Measurements from ENCODE around the gene ANO8. TPM values are rescaled to one million over a fixed set of nuclear protein-coding genes. Genes with fewer than 3 reads are reported as not detected.

ANO8 gene
- total and polyA plus RNA-seq, 2 of the 13 experiments (the other 11 are each of a cell fraction or from before 2014, with no cell fraction given) = 1.8 to 3.5 TPM

DNA sequence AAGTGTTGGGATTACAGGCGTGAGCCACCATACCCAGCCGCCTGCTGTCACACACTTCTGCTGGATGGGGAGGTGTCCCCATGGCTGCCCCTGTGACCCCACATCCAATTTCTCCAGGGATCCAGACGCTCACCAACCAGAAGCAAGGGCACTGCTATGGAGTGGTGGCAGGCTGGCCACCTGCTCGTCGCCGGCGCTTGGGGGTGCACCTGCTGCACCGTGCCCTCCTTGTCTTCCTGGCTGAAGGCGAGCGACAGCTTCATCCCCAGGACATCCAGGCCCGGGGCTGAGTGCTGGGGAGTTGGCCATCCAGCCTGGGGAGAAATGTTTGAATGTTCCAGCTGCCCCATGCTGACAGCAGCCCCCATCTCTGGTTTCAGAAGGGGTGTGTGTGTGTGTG is 48.4 kb downstream of the ANO8 start:
- intact Hi-C loops (cut with micrococcal nuclease; ENCODE audit: unreplicated experiment) (no loop called here), in situ Hi-C loops (cut with HindIII; ENCODE audit: extremely low pct_ligation_motif_present, low pct_unique_long_range_greater_than_20kb) (no loop called here)
- H3K79me2 ChIP-seq (ENCODE audit: insufficient read depth, low read length) = no peaks in the 10 kb centered on the region
- WGBS (ENCODE audit: low lambda C conversion rate) = 96% methylated on average over 10 of the region's 11 CpGs
- H3K36me3 ChIP-seq (replicated peaks in 1 of 2; ENCODE audit: control insufficient read depth in 1 of 2, insufficient read depth in 2 of 2, low read length in 2 of 2) = no peaks in the 10 kb centered on the region
- H3K9me3 ChIP-seq (ENCODE audit: low read length) = no peaks in the 10 kb centered on the region
- H3K4me1 ChIP-seq (ENCODE audit: insufficient read depth, low read length) = 0 out of 2 replicates have a peak, but pooled peaks cover 6% of the 10 kb centered on the region
- H3K9ac ChIP-seq (ENCODE audit: insufficient read depth, low read depth, low read length) = no peak overlapping the region
- no peak for ATAC-seq
- ChIA-PET POLR2A (interaction anchor here (1.4 kb wide), 1 partner anchor 19 kb away, joined by 4 read pairs; the partner anchor contains the start of gene BABAM1), CTCF (ENCODE audit: low intra/inter-chr PET ratio, low total read pairs) (no interaction called here)
- no peak overlapping the region for H3K4me2 ChIP-seq (ENCODE audit: low read depth, low read length)
- TF ChIP-seq TCF12 (IDR thresholded peaks at IDR 0.05) (no peak), TCF12 (CRISPR knock-in tag; IDR thresholded peaks at IDR 0.05) (no peak), ZNF772 (CRISPR knock-in tag; IDR thresholded peaks at IDR 0.05) (no peak), EP300 (IDR thresholded peaks at IDR 0.05; ENCODE audit: low read depth in 2 of 2, low read length in 2 of 2) (no peak), EP300 (CRISPR knock-in tag; IDR thresholded peaks at IDR 0.05; ENCODE audit: borderline replicate concordance) (no peak), TEAD3 (CRISPR knock-in tag; optimal IDR thresholded peaks at IDR 0.05; ENCODE audit: borderline replicate concordance) (no peak), ZNF790 (CRISPR knock-in tag; IDR thresholded peaks at IDR 0.05; ENCODE audit: borderline replicate concordance) (no peak), ZNF652 (CRISPR knock-in tag; IDR thresholded peaks at IDR 0.05; ENCODE audit: borderline replicate concordance, low read depth) (no peak), ZNF619 (CRISPR knock-in tag; IDR thresholded peaks at IDR 0.05) (no peak), MAFF (IDR thresholded peaks at IDR 0.05; ENCODE audit: low read depth, low read length) (no peak), MIXL1 (CRISPR knock-in tag; IDR thresholded peaks at IDR 0.05) (no peak), ZNF615 (CRISPR knock-in tag; IDR thresholded peaks at IDR 0.05; ENCODE audit: borderline replicate concordance) (no peak), GATAD1 (CRISPR knock-in tag; IDR thresholded peaks at IDR 0.05) (no peak), ADNP (CRISPR knock-in tag; IDR thresholded peaks at IDR 0.05) (no peak), ZNF562 (CRISPR knock-in tag; IDR thresholded peaks at IDR 0.05; ENCODE audit: borderline replicate concordance) (no peak), ARHGAP35 (CRISPR knock-in tag; IDR thresholded peaks at IDR 0.05; ENCODE audit: borderline replicate concordance) (no peak)
- TF ChIP-seq, protein P1, sequence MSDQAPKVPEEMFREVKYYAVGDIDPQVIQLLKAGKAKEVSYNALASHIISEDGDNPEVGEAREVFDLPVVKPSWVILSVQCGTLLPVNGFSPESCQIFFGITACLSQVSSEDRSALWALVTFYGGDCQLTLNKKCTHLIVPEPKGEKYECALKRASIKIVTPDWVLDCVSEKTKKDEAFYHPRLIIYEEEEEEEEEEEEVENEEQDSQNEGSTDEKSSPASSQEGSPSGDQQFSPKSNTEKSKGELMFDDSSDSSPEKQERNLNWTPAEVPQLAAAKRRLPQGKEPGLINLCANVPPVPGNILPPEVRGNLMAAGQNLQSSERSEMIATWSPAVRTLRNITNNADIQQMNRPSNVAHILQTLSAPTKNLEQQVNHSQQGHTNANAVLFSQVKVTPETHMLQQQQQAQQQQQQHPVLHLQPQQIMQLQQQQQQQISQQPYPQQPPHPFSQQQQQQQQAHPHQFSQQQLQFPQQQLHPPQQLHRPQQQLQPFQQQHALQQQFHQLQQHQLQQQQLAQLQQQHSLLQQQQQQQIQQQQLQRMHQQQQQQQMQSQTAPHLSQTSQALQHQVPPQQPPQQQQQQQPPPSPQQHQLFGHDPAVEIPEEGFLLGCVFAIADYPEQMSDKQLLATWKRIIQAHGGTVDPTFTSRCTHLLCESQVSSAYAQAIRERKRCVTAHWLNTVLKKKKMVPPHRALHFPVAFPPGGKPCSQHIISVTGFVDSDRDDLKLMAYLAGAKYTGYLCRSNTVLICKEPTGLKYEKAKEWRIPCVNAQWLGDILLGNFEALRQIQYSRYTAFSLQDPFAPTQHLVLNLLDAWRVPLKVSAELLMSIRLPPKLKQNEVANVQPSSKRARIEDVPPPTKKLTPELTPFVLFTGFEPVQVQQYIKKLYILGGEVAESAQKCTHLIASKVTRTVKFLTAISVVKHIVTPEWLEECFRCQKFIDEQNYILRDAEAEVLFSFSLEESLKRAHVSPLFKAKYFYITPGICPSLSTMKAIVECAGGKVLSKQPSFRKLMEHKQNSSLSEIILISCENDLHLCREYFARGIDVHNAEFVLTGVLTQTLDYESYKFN (CRISPR knock-in tag; conservative IDR thresholded peaks at IDR 0.05) = no peak
- TF ChIP-seq, protein P2, sequence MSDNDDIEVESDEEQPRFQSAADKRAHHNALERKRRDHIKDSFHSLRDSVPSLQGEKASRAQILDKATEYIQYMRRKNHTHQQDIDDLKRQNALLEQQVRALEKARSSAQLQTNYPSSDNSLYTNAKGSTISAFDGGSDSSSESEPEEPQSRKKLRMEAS (IDR thresholded peaks at IDR 0.05) = no peak
- TF ChIP-seq, protein P3, sequence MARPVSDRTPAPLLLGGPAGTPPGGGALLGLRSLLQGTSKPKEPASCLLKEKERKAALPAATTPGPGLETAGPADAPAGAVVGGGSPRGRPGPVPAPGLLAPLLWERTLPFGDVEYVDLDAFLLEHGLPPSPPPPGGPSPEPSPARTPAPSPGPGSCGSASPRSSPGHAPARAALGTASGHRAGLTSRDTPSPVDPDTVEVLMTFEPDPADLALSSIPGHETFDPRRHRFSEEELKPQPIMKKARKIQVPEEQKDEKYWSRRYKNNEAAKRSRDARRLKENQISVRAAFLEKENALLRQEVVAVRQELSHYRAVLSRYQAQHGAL (CRISPR knock-in tag; IDR thresholded peaks at IDR 0.05; ENCODE audit: not compliant biosample characterization) = no peak
- no peak for FAIRE-seq
- H3K4me3 ChIP-seq (replicated peaks in 1 of 3; ENCODE audit: insufficient read depth in 1 of 3, low read depth in 2 of 3, low read length in 3 of 3) = no peak overlapping the region
- no peaks in the 10 kb centered on the region for H4K20me1 ChIP-seq (ENCODE audit: insufficient read depth, low read length)
- H2AFZ ChIP-seq (ENCODE audit: low read length) = no peak overlapping the region
- no peak for DNase-seq (ENCODE audit: low spot score)
- BruUV-seq (replicated peaks) = no TSS peak
- no peak overlapping the region for H3K27ac ChIP-seq (ENCODE audit: extremely low read length, insufficient read depth, low read length)
- no peaks in the 10 kb centered on the region for H3K27me3 ChIP-seq (ENCODE audit: control insufficient read depth in 1 of 2, insufficient read depth in 2 of 2, low read length in 2 of 2)
